SK-N-SH treated with all-trans-retinoic acid at 6 μM for 48 hours (cell line): ENCODE data around the gene CADM2.

Experiments
- ATAC-seq: fragments of 200-7000 bp; cut with Tn5 transposase; 3 replicates; pipeline ENCODE4 v1.9.1; 2020; ENCODE audit warnings: mild to moderate bottlenecking, moderate library complexity
- ARNTL ChIP-seq: fragments of 450-650 bp; formaldehyde crosslinking; IDR thresholded peaks from 2 replicates; pipeline ENCODE4 v1.5.0; 2020; ENCODE audit warnings: low read depth, mild to moderate bottlenecking, moderate library complexity, borderline replicate concordance
- BACH2 ChIP-seq: fragments of 250-450 bp; sonication (Bioruptor Pico); IDR thresholded peaks from 2 replicates; pipeline ENCODE4 v1.9.0; 2021; ENCODE audit warnings: mild to moderate bottlenecking, borderline replicate concordance
- CREB5 ChIP-seq: fragments of 250-450 bp; sonication (Bioruptor Pico); IDR thresholded peaks from 2 replicates; pipeline ENCODE4 v1.5.1; 2020; ENCODE audit warnings: low read depth, mild to moderate bottlenecking, moderate library complexity
- CSDC2 ChIP-seq: fragments of 250-450 bp; sonication (Bioruptor Pico); IDR thresholded peaks from 2 replicates; pipeline ENCODE4 v1.5.0; 2020; ENCODE audit warnings: mild to moderate bottlenecking, moderate library complexity
- CSRNP3 ChIP-seq: fragments of 250-450 bp; sonication (Bioruptor Pico); IDR thresholded peaks from 2 replicates; pipeline ENCODE4 v1.5.1; 2021; ENCODE audit warnings: mild to moderate bottlenecking, moderate library complexity
- GLIS3 ChIP-seq: fragments of 250-450 bp; sonication (Bioruptor Pico); IDR thresholded peaks from 2 replicates; pipeline ENCODE4 v1.5.0; 2020; ENCODE audit warnings: mild to moderate bottlenecking, moderate library complexity
- ISL1 ChIP-seq: fragments of 250-450 bp; sonication (Bioruptor Pico); IDR thresholded peaks from 2 replicates; pipeline ENCODE4 v2.1.2; 2022; ENCODE audit warnings: mild to moderate bottlenecking, moderate library complexity
- OSR1 ChIP-seq: fragments of 250-450 bp; sonication (Bioruptor Pico); IDR thresholded peaks from 2 replicates; pipeline ENCODE4 v1.8.0; 2022; ENCODE audit warnings: moderate library complexity, mild to moderate bottlenecking, inconsistent platforms
- PATZ1 ChIP-seq: fragments of 250-450 bp; sonication (Bioruptor Pico); IDR thresholded peaks from 2 replicates; pipeline ENCODE4 v1.8.0; 2020; ENCODE audit warnings: mild to moderate bottlenecking, moderate library complexity, borderline replicate concordance
- POU6F1 ChIP-seq: fragments of 250-450 bp; sonication (Bioruptor Pico); IDR thresholded peaks from 2 replicates; pipeline ENCODE4 v1.8.0; 2021; ENCODE audit warnings: low read depth, mild to moderate bottlenecking, moderate library complexity, borderline replicate concordance
- PPARA ChIP-seq: fragments of 250-450 bp; sonication (Bioruptor Pico); IDR thresholded peaks from 2 replicates; pipeline ENCODE4 v1.5.0; 2020; ENCODE audit warnings: mild to moderate bottlenecking, borderline replicate concordance
- RARB ChIP-seq: fragments of 250-450 bp; sonication (Bioruptor Pico); IDR thresholded peaks from 2 replicates; pipeline ENCODE4 v1.8.0; 2021; ENCODE audit warnings: mild to moderate bottlenecking, moderate library complexity
- SNAI2 ChIP-seq: fragments of 250-450 bp; sonication (Bioruptor Pico); IDR thresholded peaks from 2 replicates; pipeline ENCODE4 v1.5.0; 2020; ENCODE audit warnings: mild to moderate bottlenecking, moderate library complexity
- TCF4 ChIP-seq: fragments of 250-450 bp; sonication (Bioruptor Pico); IDR thresholded peaks from 2 replicates; pipeline ENCODE4 v1.8.0; 2021; ENCODE audit warnings: mild to moderate bottlenecking, moderate library complexity, borderline replicate concordance
- TOX ChIP-seq: fragments of 250-450 bp; sonication (Bioruptor Pico); IDR thresholded peaks from 2 replicates; pipeline ENCODE4 v1.8.0; 2021; ENCODE audit warnings: mild to moderate bottlenecking, moderate library complexity, borderline replicate concordance
- ZC3H10 ChIP-seq: fragments of 250-450 bp; sonication (Bioruptor Pico); IDR thresholded peaks from 2 replicates; pipeline ENCODE4 v1.5.1; 2021; ENCODE audit warnings: mild to moderate bottlenecking, moderate library complexity
- ZFP3 ChIP-seq: fragments of 250-450 bp; sonication (Bioruptor Pico); IDR thresholded peaks from 2 replicates; pipeline ENCODE4 v1.5.0; 2020; ENCODE audit warnings: mild to moderate bottlenecking, moderate library complexity
- ZFP30 ChIP-seq: fragments of 450-650 bp; formaldehyde crosslinking; IDR thresholded peaks from 2 replicates; pipeline ENCODE4 v1.5.0; 2022; ENCODE audit warnings: mild to moderate bottlenecking, moderate library complexity
- ZNF565 ChIP-seq: fragments of 450-650 bp; formaldehyde crosslinking; conservative IDR thresholded peaks from 2 replicates; pipeline ENCODE4 v1.5.0; 2020; ENCODE audit warnings: low read depth, mild to moderate bottlenecking, moderate library complexity
- ZNF70 ChIP-seq: fragments of 450-650 bp; formaldehyde crosslinking; IDR thresholded peaks from 2 replicates; pipeline ENCODE4 v1.5.0; 2020; ENCODE audit warnings: mild to moderate bottlenecking, moderate library complexity
- ZNF8 ChIP-seq: fragments of 450-650 bp; formaldehyde crosslinking; IDR thresholded peaks from 2 replicates; pipeline ENCODE4 v1.5.0; 2020; ENCODE audit warnings: mild to moderate bottlenecking, moderate library complexity

The CADM2 gene

GRCh38 chr3:85576697-85577200 lies 618.0 kb downstream of the CADM2 start (continued):
- no peak for TF ChIP-seq POU6F1 (CRISPR knock-in tag)

- TF ChIP-seq RARB (CRISPR knock-in tag) (no peak), ZNF70 (CRISPR knock-in tag) (no peak), PPARA (CRISPR knock-in tag) (no peak), ARNTL (CRISPR knock-in tag) (no peak), BACH2 (CRISPR knock-in tag) (no peak), GLIS3 (CRISPR knock-in tag) (no peak), ZFP3 (no peak), ZFP30 (no peak), SNAI2 (CRISPR knock-in tag) (no peak), ISL1 (no peak)
- ATAC-seq, result no peak
Measured at GRCh38 chr3:85584779-85585356, 626.1 kb downstream of the CADM2 start.

GRCh38 chr3:85586018-85586417 lies 627.2 kb downstream of the CADM2 start:
- TF ChIP-seq CSDC2 (CRISPR knock-in tag) (no peak), BACH2 (CRISPR knock-in tag) (no peak), PATZ1 (CRISPR knock-in tag) (no peak), RARB (CRISPR knock-in tag) (no peak), GLIS3 (CRISPR knock-in tag) (no peak), TOX (CRISPR knock-in tag) (no peak), ZNF8 (no peak)
- no peak for ATAC-seq

- TF ChIP-seq CREB5 (CRISPR knock-in tag) (no peak), CSDC2 (CRISPR knock-in tag) (no peak), TOX (CRISPR knock-in tag) (no peak), GLIS3 (CRISPR knock-in tag) (no peak), BACH2 (CRISPR knock-in tag) (no peak), RARB (CRISPR knock-in tag) (no peak), ISL1 (no peak), CSRNP3 (CRISPR knock-in tag) (no peak)
- no peak for ATAC-seq
Measured at GRCh38 chr3:85589145-85589544, 630.4 kb downstream of the CADM2 start.

GRCh38 chr3:85591451-85591850 lies 632.7 kb downstream of the CADM2 start:
- TF ChIP-seq PPARA (CRISPR knock-in tag) (no peak), RARB (CRISPR knock-in tag) (no peak), CSRNP3 (CRISPR knock-in tag) (no peak), TCF4 (no peak), ZFP3 (no peak), CSDC2 (CRISPR knock-in tag) (no peak), PATZ1 (CRISPR knock-in tag) (no peak), ZFP30 (no peak), ZNF565 (CRISPR knock-in tag) (no peak), ZNF70 (CRISPR knock-in tag) (no peak), GLIS3 (CRISPR knock-in tag) (no peak), ZC3H10 (no peak), OSR1 (no peak)
- ATAC-seq, result no peak
